Heart left ventricle (tissue), 13 donors: ENCODE measurements around the gene F11.

ENCODE experiments used
- CTCF ChIP-seq, 12 donors: fragments of 200-600 bp; sonication (generic) in 4 of 12; IDR thresholded peaks; one replicate each; pipeline versions ENCODE4 v1.5.0 to v1.8.0; 2018 to 2022; ENCODE audit warnings: antibody characterized with exemption in 12 of 12, mild to moderate bottlenecking in 5 of 12
- POLR2A ChIP-seq, 2 donors: fragments of 450-650 bp; IDR thresholded peaks; one replicate each; pipeline ENCODE4 v1.6.1; 2017; ENCODE audit warnings: antibody characterized with exemption in 2 of 2, mild to moderate bottlenecking in 2 of 2, moderate library complexity in 2 of 2
- donor health status: ischemic (EF 13 %, LVEDD 7.1; RV severe dilation, severe dysfunction).
- donor health status: DM: no; HTN: yes; CAD: no.
- donor health status: DM: no; HTN: no; CAD: no.
- donor health status: ischemic (EF 25% LVEDD 6.9; RV normal size, moderate dysfunction).
- donor health status: ischemic (EF 25% LVEDD 5.7; RV mildly dilated, moderate dysfunction).
- donor health status: ischemic (EF 35%, LVEDD 5.7; RV mildly dilated, moderate dysfunction).
- donor health status: nonischemic (EF 11% LVEDD 7.7; RV severe dilation, severe dysfunction).
- donor health status: DM: yes; HTN: yes; CAD: no.
- donor health status: PGD.
- donor health status: ischemic (EF 29% LVEDD 5.4; RV normal size, mild dysfunction).
- donor health status: nonischemic (EF 23%, LVEDD 6.1; RV moderate dilation, normal function).

- TF ChIP-seq POLR2A (IDR thresholded peaks at IDR 0.05) (no peak), CTCF (IDR thresholded peaks at IDR 0.05) (no peak)
Measured at GRCh38 chr4:186330368-186330767, 64.4 kb downstream of the F11 start.
